ENCODE measurements around the gene DALRD3.

DNA sequence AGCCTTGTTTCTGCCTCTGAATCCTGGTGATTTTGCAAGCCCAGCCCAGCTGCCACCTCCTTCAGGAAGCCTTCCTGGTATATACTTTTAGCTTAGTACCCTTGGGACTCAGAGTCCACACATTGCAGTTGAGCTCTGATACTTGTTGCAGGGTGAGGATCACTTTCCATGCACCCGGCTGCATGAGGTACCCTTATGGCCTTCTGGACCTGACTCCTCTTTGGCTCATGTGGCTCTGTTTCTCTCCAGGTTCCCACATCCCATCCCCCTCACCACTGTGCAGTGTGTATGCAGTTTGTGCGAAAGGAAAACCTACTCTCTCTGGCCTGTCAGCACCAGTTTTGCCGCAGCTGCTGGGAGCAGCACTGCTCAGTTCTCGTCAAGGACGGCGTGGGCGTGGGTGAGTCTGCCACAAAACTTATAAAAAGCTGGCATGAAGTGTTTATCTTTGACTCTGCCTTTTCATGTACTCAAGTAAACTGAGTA, 51.5 kb downstream of the DALRD3 start:
- TF ChIP-seq, protein P1, sequence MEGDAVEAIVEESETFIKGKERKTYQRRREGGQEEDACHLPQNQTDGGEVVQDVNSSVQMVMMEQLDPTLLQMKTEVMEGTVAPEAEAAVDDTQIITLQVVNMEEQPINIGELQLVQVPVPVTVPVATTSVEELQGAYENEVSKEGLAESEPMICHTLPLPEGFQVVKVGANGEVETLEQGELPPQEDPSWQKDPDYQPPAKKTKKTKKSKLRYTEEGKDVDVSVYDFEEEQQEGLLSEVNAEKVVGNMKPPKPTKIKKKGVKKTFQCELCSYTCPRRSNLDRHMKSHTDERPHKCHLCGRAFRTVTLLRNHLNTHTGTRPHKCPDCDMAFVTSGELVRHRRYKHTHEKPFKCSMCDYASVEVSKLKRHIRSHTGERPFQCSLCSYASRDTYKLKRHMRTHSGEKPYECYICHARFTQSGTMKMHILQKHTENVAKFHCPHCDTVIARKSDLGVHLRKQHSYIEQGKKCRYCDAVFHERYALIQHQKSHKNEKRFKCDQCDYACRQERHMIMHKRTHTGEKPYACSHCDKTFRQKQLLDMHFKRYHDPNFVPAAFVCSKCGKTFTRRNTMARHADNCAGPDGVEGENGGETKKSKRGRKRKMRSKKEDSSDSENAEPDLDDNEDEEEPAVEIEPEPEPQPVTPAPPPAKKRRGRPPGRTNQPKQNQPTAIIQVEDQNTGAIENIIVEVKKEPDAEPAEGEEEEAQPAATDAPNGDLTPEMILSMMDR (conservative IDR thresholded peaks at IDR 0.05; ENCODE audit: low read depth, low read length) = no peak
- TF ChIP-seq EZH2 (IDR thresholded peaks at IDR 0.05; ENCODE audit: borderline replicate concordance, low read depth, low read length, poor library complexity, severe bottlenecking) = no peak

All from A673 (cell line).